GM23338 (cell line): ENCODE results near the gene TRIM58. TPM values are rescaled to one million over a fixed set of nuclear protein-coding genes. Genes with fewer than 3 reads are reported as not detected.

Experiments
- ATAC-seq: fragments of 200-7000 bp; cut with Tn5 transposase; 3 replicates; pipeline ENCODE4 v1.9.1; 2020
- DNase-seq: peaks from one replicate; pipeline ENCODE4 v3.0.0-alpha.2; 2015; ENCODE audit warnings: low spot score
- H2AFZ ChIP-seq: fragments of 200-600 bp; sonication (generic); 2 replicates; pipeline ENCODE4 v1.8.0; 2016; ENCODE audit warnings: antibody characterized with exemption, mild to moderate bottlenecking, moderate library complexity
- H3F3A ChIP-seq: fragments of 200-600 bp; sonication (generic); replicated peaks from 2 replicates; pipeline ENCODE4 v1.8.0; 2017; ENCODE audit warnings: antibody characterized with exemption, mixed run types, low read depth
- H3K27ac ChIP-seq: fragments of 200-600 bp; sonication (generic); 2 replicates; pipeline ENCODE4 v1.6.1; 2016; ENCODE audit warnings: low read depth
- H3K27me3 ChIP-seq: fragments of 200-600 bp; sonication (generic); 2 replicates; pipeline ENCODE4 v1.8.0; 2016; ENCODE audit warnings: mild to moderate bottlenecking, mixed run types, moderate library complexity; ENCODE audit not compliant: insufficient read depth
- H3K36me3 ChIP-seq: fragments of 200-600 bp; sonication (generic); 2 replicates; pipeline ENCODE4 v1.8.0; 2016; ENCODE audit warnings: mild to moderate bottlenecking; ENCODE audit not compliant: insufficient read depth
- H3K4me1 ChIP-seq: fragments of 200-600 bp; sonication (generic); 2 replicates; pipeline ENCODE4 v1.8.0; 2016; ENCODE audit warnings: mild to moderate bottlenecking, moderate library complexity; ENCODE audit not compliant: insufficient read depth
- H3K4me2 ChIP-seq: fragments of 200-600 bp; sonication (generic); 2 replicates; pipeline ENCODE4 v1.7.1; 2017; ENCODE audit warnings: mixed run types
- H3K4me3 ChIP-seq: fragments of 200-600 bp; sonication (generic); 2 replicates; pipeline ENCODE4 v1.6.1; 2016; ENCODE audit warnings: mixed run types
- H3K79me2 ChIP-seq: fragments of 200-600 bp; sonication (generic); replicated peaks from 2 replicates; pipeline ENCODE4 v1.8.0; 2017; ENCODE audit warnings: mild to moderate bottlenecking; ENCODE audit not compliant: insufficient read depth
- H3K9me2 ChIP-seq: fragments of 200-600 bp; sonication (generic); 2 replicates; pipeline ENCODE4 v1.8.0; 2017; ENCODE audit not compliant: insufficient read depth
- H4K20me1 ChIP-seq: fragments of 200-600 bp; sonication (generic); replicated peaks from 2 replicates; pipeline ENCODE4 v1.8.0; 2017; ENCODE audit warnings: mild to moderate bottlenecking; ENCODE audit not compliant: insufficient read depth
- H3K27ac Mint-ChIP-seq: 2 replicates; pipeline ENCODE4 v1.8.0; 2020; ENCODE audit warnings: inconsistent platforms, mild to moderate bottlenecking, moderate library complexity, mixed read lengths
- H3K27me3 Mint-ChIP-seq: 3 replicates; pipeline ENCODE4 v1.8.0; 2022; ENCODE audit warnings: low read depth, mild to moderate bottlenecking, moderate library complexity, mixed read lengths, inconsistent platforms; ENCODE audit not compliant: insufficient read depth, poor library complexity
- H3K36me3 Mint-ChIP-seq: 3 replicates; pipeline ENCODE4 v1.8.0; 2021; ENCODE audit warnings: low read depth, mild to moderate bottlenecking, inconsistent platforms, moderate library complexity, mixed read lengths
- H3K4me1 Mint-ChIP-seq: 3 replicates; pipeline ENCODE4 v1.8.0; 2020; ENCODE audit warnings: mild to moderate bottlenecking, inconsistent platforms, mixed read lengths
- H3K4me3 Mint-ChIP-seq: 3 replicates; pipeline ENCODE4 v1.8.0; 2021; ENCODE audit warnings: moderate library complexity, mild to moderate bottlenecking, inconsistent platforms, mixed read lengths
- H3K9me3 Mint-ChIP-seq: 3 replicates; pipeline ENCODE4 v1.8.0; 2020; ENCODE audit warnings: moderate library complexity, mild to moderate bottlenecking, inconsistent platforms, mixed read lengths
- CREB1 ChIP-seq: fragments of 250-450 bp; sonication (Bioruptor Pico); IDR thresholded peaks from 2 replicates; pipeline ENCODE4 v1.5.0; 2020; ENCODE audit warnings: low read depth, mild to moderate bottlenecking, moderate library complexity
- EZH2 ChIP-seq: fragments of 200-600 bp; sonication (generic); IDR thresholded peaks from one replicate; pipeline ENCODE4 v1.8.0; 2017; ENCODE audit warnings: antibody characterized with exemption, mild to moderate bottlenecking, low read depth; ENCODE audit not compliant: unreplicated experiment
- EZH2phosphoT487 ChIP-seq: fragments of 200-600 bp; sonication (generic); IDR thresholded peaks from one replicate; pipeline ENCODE4 v1.8.1; 2018; ENCODE audit warnings: antibody characterized with exemption; ENCODE audit not compliant: unreplicated experiment
- NANOG ChIP-seq: IDR thresholded peaks from 2 replicates; pipeline ENCODE4 v1.6.1; 2016; ENCODE audit warnings: antibody characterized with exemption, borderline replicate concordance
- POLR2AphosphoS5 ChIP-seq: IDR thresholded peaks from 2 replicates; pipeline ENCODE4 v1.6.1; 2016; ENCODE audit warnings: antibody characterized with exemption, low read depth
- STAT1 ChIP-seq: IDR thresholded peaks from one replicate; pipeline ENCODE4 v1.6.1; 2016; ENCODE audit warnings: antibody characterized with exemption; ENCODE audit not compliant: unreplicated experiment
- ZNF114 ChIP-seq: fragments of 250-450 bp; sonication (Bioruptor Pico); IDR thresholded peaks from 2 replicates; pipeline ENCODE4 v1.5.0; 2020; ENCODE audit warnings: mild to moderate bottlenecking, moderate library complexity
- ZNF331 ChIP-seq: fragments of 250-450 bp; sonication (Bioruptor Pico); IDR thresholded peaks from 2 replicates; pipeline ENCODE4 v1.5.0; 2020; ENCODE audit warnings: low read depth, mild to moderate bottlenecking, moderate library complexity
- ZNF462 ChIP-seq: fragments of 250-450 bp; sonication (Bioruptor Pico); IDR thresholded peaks from 2 replicates; pipeline ENCODE4 v1.5.0; 2020; ENCODE audit warnings: mild to moderate bottlenecking, moderate library complexity
- polyA plus RNA-seq: library from polyadenylated mRNA; unstranded; fragments of >200 nt; fragmentation: Nextera tagmentation; extraction: Ambion mirVana; gene quantifications from 2 replicates; pipeline ENCODE4 v1.2.1, GENCODE V29; 2016
- total RNA-seq: library from RNA; depleted of rRNA; stranded (reverse); fragments of >200 nt; shearing (Covaris generic); gene quantifications from 2 replicates; pipeline ENCODE4 v1.2.3, GENCODE V29; 2014

TRIM58 gene
- total and polyA plus RNA-seq, 2 experiments from 2014 or later = 2.4 to 3.4 TPM

GRCh38 chr1:247895976-247896375, 39.0 kb downstream of the TRIM58 start (continued):
- no peak for TF ChIP-seq ZNF462 (CRISPR knock-in tag)
- TF ChIP-seq NANOG = no peak
- no peak for TF ChIP-seq ZNF114 (CRISPR knock-in tag)
- no peak for TF ChIP-seq EZH2phosphoT487
- TF ChIP-seq CREB1 (CRISPR knock-in tag) = no peak

DNA sequence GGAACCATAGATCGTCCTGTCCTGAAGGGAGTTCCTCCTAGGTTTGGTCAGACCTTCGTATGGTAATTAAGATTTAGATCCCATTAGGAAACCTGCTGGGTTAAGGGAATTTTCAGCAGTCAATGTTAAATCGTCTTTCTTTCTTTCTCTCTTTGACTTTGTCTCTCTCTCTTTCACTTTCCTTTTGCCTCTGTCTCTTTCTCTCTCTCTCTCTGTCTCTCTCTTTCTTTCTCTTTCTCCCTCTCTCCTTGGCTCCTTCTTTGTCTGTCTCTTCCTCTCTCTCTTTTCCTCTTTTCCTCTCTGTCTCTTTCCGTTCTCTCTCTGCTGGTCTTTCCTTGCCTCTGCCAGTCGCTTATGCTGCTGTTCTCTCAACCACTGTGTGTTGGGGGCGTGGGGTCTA, 47.1 kb downstream of the TRIM58 start:
- Mint-ChIP-seq H3K36me3 (peaks cover 50% of the 10 kb centered on the region), H3K4me1 (peaks cover 14% of the 10 kb centered on the region), H3K4me3 (no peak overlapping the region), H3K9me3 (peaks cover 91% of the 10 kb centered on the region), H3K27me3 (peaks cover 3% of the 10 kb centered on the region), H3K27ac (no peak overlapping the region)
- no peak overlapping the region for H3K4me3 ChIP-seq
- H3K9me2 ChIP-seq = no peaks in the 10 kb centered on the region
- no peaks in the 10 kb centered on the region for H3K79me2 ChIP-seq
- H3K36me3 ChIP-seq = no peaks in the 10 kb centered on the region
- H3F3A ChIP-seq = 0 out of 2 replicates have a peak, but pooled peaks cover 3% of the 10 kb centered on the region
- no peaks in the 10 kb centered on the region for H4K20me1 ChIP-seq
- no peaks in the 10 kb centered on the region for H3K27me3 ChIP-seq
- no peak overlapping the region for H3K4me2 ChIP-seq
- H3K4me1 ChIP-seq = peaks cover 20% of the 10 kb centered on the region
- H2AFZ ChIP-seq = no peak overlapping the region
- no peak for ATAC-seq
- H3K27ac ChIP-seq = no peak overlapping the region
- DNase-seq = no peak
- no peak for TF ChIP-seq POLR2AphosphoS5
- no peak for TF ChIP-seq NANOG
- TF ChIP-seq CREB1 (CRISPR knock-in tag) = no peak
- no peak for TF ChIP-seq EZH2phosphoT487
- no peak for TF ChIP-seq ZNF114 (CRISPR knock-in tag)
- no peak for TF ChIP-seq ZNF462 (CRISPR knock-in tag)
- no peak for TF ChIP-seq STAT1
- TF ChIP-seq EZH2 = no peak
- TF ChIP-seq ZNF331 (CRISPR knock-in tag) = no peak
